Measurements from ENCODE around the gene MPZL3.
A peak's percentile ranks its signal among the peaks of the same experiment; 100 is the strongest.

MPZL3 gene

DNA sequence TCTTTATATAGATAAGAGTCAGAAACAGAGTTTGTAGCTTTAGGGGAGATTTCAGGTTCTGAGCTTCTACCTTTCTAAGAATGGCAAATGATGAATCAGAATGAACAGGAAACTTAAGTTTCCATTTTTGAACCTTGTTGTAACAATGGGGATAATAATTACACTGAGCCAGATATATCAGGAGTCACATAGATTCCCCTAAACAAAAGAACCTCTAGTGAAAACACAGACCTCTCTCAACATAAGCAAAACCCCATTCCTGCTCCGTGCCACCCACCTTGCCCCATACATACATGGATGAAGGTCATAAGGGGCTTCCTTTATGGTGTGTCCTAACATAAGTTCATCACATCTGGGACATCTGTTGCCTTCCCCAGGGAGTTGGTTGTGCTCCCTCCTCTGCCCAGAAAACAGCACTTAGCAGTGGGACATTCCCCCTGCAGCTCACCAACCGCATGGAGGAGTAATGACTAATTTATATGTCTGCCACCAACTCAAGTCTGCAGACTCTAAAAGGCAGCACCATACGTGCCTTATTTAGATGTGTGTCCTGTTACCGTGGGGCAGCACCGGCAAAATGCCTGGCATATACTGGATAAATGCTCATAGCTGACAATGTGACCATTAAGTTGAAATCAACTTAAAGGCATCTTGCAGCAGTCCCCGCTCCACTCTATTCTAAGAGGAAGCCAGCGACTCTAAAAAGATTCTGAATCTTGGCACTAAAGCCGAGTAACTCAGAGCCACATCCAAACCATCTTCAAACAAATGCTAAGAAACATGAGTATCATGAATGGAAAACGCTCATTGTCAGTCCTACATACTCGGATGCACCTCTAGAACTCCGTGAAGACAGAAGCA is 35.3 kb downstream of the MPZL3 start:
- H3K4me1 ChIP-seq (ENCODE audit: control insufficient read depth, low read depth, low read length) = peaks cover 16% of the 10 kb centered on the region
- no peaks in the 10 kb centered on the region for H3K27me3 ChIP-seq (ENCODE audit: control insufficient read depth, insufficient read depth, low read length)
- H3K4me3 ChIP-seq (ENCODE audit: low read length) = no peak overlapping the region
- H3K27ac ChIP-seq (ENCODE audit: low read length) = no peak overlapping the region
- no peak overlapping the region for H3K9ac ChIP-seq (ENCODE audit: low read length)
- no peaks in the 10 kb centered on the region for H3K9me3 ChIP-seq (ENCODE audit: control insufficient read depth, low read depth, low read length)
- no peaks in the 10 kb centered on the region for H3K36me3 ChIP-seq (ENCODE audit: control insufficient read depth, low read depth, low read length)

DNA sequence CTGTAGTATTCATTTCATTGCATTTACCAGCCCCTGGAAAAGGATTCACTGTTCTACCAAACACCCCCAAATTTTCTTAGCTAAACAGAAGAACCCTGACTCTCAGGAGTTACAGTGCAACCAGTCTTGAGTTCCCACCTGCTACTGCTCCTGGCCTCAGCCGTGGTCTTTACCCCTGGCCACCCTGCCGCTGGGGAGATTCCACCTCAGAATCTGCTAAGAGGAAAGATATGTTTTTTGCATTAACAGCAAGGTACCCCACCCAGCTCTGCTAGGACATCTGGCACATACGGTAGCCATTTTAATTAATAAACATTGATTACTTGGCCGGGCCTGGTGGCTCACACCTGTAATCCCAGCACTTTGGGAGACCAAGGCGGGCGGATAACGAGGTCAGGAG is 36.4 kb downstream of the MPZL3 start:
- Histone ChIP-seq H3K4me1 (ENCODE audit: control insufficient read depth, low read depth, low read length) (peaks cover 27% of the 10 kb centered on the region), H3K27me3 (ENCODE audit: control insufficient read depth, insufficient read depth, low read length) (no peaks in the 10 kb centered on the region), H3K9ac (ENCODE audit: low read length) (no peak overlapping the region), H3K36me3 (ENCODE audit: control insufficient read depth, low read depth, low read length) (no peaks in the 10 kb centered on the region), H3K4me3 (ENCODE audit: low read length) (no peak overlapping the region), H3K27ac (ENCODE audit: low read length) (no peak overlapping the region), H3K9me3 (ENCODE audit: control insufficient read depth, low read depth, low read length) (no peaks in the 10 kb centered on the region)

DNA sequence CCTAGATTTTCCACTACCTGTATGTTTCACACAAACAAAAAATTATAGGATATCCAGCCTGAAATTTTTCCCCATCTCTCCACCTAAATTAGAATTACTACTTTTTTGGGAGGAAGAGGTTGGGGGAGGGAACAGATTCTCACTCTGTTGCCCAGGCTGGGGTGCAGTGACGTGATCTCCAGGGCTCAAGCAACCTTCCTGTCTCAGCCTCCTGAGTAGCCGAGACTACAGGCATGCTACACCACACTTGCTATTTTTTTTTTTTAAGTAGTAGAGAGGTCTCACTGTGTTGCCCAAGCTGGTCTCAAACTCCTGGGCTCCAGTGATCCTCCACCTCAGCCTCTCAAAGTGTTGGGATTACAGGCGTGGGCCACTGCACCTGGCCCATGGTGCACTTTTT is 36.9 kb downstream of the MPZL3 start:
- Histone ChIP-seq H3K27me3 (ENCODE audit: control insufficient read depth, insufficient read depth, low read length) (no peaks in the 10 kb centered on the region), H3K4me3 (ENCODE audit: low read length) (no peak overlapping the region), H3K36me3 (ENCODE audit: control insufficient read depth, low read depth, low read length) (no peaks in the 10 kb centered on the region), H3K27ac (ENCODE audit: low read length) (no peak overlapping the region), H3K4me1 (ENCODE audit: control insufficient read depth, low read depth, low read length) (peaks cover 32% of the 10 kb centered on the region), H3K9ac (ENCODE audit: low read length) (no peak overlapping the region), H3K9me3 (ENCODE audit: control insufficient read depth, low read depth, low read length) (no peaks in the 10 kb centered on the region)

DNA sequence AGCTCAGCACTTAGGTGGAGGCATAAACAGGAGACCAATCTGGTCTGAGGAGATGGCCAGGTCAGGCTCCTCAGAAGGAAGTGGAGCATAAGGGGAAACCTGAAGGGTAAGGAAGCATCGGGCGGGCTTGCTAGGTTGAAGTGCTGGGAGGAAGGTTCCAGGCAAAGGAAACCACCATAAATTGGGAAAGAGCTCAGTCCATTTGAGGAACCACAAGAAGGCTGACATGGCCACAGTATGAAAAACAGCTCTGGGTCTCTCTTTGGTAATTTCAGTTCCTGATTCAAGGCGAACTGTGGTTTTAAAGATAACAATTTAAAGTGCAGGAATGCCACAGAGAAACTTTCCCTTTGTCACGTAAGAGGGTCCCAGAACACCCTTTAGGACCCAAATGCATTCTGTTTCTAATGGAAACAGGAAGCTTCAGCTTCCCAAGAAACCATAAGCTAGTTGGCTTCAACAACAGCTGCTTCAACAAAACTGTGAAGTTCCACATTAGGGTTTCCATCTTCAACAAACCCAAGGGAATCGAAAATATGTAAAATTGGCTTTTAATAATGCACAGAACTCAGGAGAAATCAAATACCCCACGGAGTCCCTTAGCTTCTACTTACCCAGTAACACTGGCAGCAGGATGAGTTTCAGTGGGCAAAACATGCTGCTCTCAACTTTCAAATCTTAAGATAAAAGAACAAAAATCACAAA is 37.8 kb downstream of the MPZL3 start:
- Histone ChIP-seq H3K9ac (ENCODE audit: low read length) (no peak overlapping the region), H3K27ac (ENCODE audit: low read length) (no peak overlapping the region), H3K4me3 (ENCODE audit: low read length) (no peak overlapping the region), H3K36me3 (ENCODE audit: control insufficient read depth, low read depth, low read length) (no peaks in the 10 kb centered on the region), H3K27me3 (ENCODE audit: control insufficient read depth, insufficient read depth, low read length) (no peaks in the 10 kb centered on the region), H3K4me1 (ENCODE audit: control insufficient read depth, low read depth, low read length) (peaks cover 32% of the 10 kb centered on the region), H3K9me3 (ENCODE audit: control insufficient read depth, low read depth, low read length) (no peaks in the 10 kb centered on the region)

DNA sequence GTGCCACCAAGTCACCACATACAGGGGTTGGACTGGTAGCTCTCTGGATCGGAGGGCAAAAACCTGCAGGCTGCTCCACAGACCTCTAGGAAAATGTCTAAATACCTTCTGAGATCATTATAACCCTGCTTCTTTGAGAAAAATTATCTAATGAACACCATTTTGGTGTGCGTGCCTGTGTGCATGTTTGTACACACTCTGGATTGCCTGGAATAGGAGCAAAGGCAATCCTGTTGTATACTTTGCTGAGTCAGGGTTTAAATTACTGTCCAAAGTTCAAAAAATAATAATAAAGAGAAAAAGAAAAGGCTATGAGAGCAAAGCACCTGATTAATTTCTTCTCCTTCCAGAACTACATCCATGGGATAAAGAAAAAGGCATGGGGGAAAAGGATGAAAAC is 38.4 kb downstream of the MPZL3 start:
- no peak overlapping the region for H3K27ac ChIP-seq (ENCODE audit: low read length)
- H3K4me1 ChIP-seq (ENCODE audit: control insufficient read depth, low read depth, low read length) = peaks cover 32% of the 10 kb centered on the region
- H3K9ac ChIP-seq (ENCODE audit: low read length) = no peak overlapping the region
- H3K4me3 ChIP-seq (ENCODE audit: low read length) = no peak overlapping the region
- H3K36me3 ChIP-seq (ENCODE audit: control insufficient read depth, low read depth, low read length) = no peaks in the 10 kb centered on the region
- H3K9me3 ChIP-seq (ENCODE audit: control insufficient read depth, low read depth, low read length) = no peaks in the 10 kb centered on the region
- H3K27me3 ChIP-seq (ENCODE audit: control insufficient read depth, insufficient read depth, low read length) = no peaks in the 10 kb centered on the region

DNA sequence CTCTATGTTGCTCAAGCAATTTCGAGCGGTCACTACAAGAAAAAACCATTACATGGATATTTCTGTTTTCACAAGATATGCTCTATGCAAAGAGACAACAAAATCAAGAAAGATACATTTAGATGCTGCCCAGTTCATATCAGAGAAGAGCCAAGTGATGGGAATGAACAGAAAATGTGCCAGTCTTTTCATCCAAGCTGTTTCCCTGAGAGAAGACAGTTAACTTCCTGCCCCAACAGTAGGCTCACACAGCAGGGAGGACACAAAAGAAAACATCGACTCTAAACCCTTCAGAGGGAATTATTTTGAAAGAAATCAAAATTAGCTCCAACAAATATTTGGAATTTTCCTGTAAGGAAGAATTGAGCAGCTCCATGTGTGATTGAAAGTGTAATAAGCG is 39.0 kb downstream of the MPZL3 start:
- Histone ChIP-seq H3K36me3 (ENCODE audit: control insufficient read depth, low read depth, low read length) (no peaks in the 10 kb centered on the region), H3K9me3 (ENCODE audit: control insufficient read depth, low read depth, low read length) (no peaks in the 10 kb centered on the region), H3K27ac (ENCODE audit: low read length) (no peak overlapping the region), H3K4me3 (ENCODE audit: low read length) (no peak overlapping the region), H3K27me3 (ENCODE audit: control insufficient read depth, insufficient read depth, low read length) (no peaks in the 10 kb centered on the region), H3K9ac (ENCODE audit: low read length) (no peak overlapping the region), H3K4me1 (ENCODE audit: control insufficient read depth, low read depth, low read length) (peaks cover 32% of the 10 kb centered on the region)

DNA sequence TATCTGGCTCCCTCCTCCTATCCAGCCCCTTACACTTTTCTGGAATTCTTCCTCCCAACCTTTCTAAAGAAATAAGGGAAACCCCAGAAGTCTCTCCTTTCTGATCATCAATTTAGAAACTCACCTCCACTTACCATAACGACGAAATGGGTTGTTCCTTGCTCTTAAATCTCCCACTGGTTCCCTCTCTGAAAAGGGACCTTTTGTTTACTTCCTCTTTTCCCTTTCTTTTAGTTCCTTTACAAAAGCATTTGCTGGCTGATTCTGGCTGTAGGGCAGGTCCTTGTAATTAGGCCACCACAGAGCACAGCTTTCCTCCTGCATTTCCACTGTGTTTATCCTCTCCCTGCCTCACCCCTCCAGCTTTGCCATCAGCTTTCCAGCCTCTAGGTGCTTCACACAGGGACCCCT is 39.4 kb downstream of the MPZL3 start:
- H3K9me3 ChIP-seq (ENCODE audit: control insufficient read depth, low read depth, low read length) = no peaks in the 10 kb centered on the region
- no peak overlapping the region for H3K27ac ChIP-seq (ENCODE audit: low read length)
- peaks cover 32% of the 10 kb centered on the region for H3K4me1 ChIP-seq (ENCODE audit: control insufficient read depth, low read depth, low read length)
- H3K36me3 ChIP-seq (ENCODE audit: control insufficient read depth, low read depth, low read length) = no peaks in the 10 kb centered on the region
- no peaks in the 10 kb centered on the region for H3K27me3 ChIP-seq (ENCODE audit: control insufficient read depth, insufficient read depth, low read length)
- H3K4me3 ChIP-seq (ENCODE audit: low read length) = no peak overlapping the region
- H3K9ac ChIP-seq (ENCODE audit: low read length) = no peak overlapping the region

DNA sequence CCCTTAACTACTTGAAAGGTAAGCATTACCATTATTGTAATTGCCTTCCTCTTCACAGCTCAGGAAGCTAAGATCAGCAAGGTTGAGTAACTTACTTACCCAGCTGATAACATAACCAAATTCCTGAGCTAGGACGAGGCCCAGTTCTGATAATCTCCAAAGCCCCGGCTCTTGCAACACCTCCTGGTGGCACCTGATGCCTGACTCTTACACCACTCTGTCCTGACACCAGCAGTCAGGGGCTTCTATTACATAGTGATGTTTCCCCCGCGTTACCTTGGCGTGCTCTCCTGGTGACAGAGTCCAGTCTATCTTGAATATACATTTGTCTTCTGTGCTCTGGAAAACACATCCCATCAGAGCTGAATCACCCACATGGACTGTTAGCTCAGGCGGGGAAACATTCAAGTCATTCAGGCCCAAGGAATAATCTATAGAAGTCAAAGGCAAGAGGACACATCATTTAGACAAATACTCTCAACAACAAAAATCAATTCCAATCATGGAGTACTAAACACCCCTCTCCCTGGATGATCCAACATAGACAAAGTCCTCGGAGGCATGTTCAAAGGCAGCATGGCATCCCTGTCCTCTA is 39.9 kb downstream of the MPZL3 start:
- Histone ChIP-seq H3K4me1 (ENCODE audit: control insufficient read depth, low read depth, low read length) (peaks cover 32% of the 10 kb centered on the region), H3K4me3 (ENCODE audit: low read length) (no peak overlapping the region), H3K9ac (ENCODE audit: low read length) (no peak overlapping the region), H3K27ac (ENCODE audit: low read length) (no peak overlapping the region), H3K9me3 (ENCODE audit: control insufficient read depth, low read depth, low read length) (no peaks in the 10 kb centered on the region), H3K36me3 (ENCODE audit: control insufficient read depth, low read depth, low read length) (no peaks in the 10 kb centered on the region), H3K27me3 (ENCODE audit: control insufficient read depth, insufficient read depth, low read length) (no peaks in the 10 kb centered on the region)

DNA sequence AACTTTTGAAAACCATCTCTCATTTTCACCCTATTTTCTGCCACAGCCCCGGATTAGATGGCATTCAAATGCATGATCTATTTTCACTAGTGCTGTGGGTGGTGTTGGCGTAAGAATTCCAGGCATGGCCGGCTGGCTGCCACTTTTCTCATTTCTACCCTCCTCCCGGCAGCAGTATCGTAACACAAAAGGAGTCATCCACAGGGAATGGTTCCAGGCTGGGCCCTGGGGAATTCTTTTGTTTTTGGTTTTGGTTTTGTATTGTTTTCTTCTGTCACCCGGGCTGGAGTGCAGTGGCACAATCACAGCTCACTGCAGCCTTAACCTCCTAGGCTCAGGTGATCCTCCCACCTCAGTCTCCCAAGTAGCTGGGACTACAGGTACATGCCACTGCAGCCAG is 41.2 kb downstream of the MPZL3 start:
- Histone ChIP-seq H3K4me3 (ENCODE audit: low read length) (peak overlapping the region; percentile 0), H3K27ac (ENCODE audit: low read length) (no peak overlapping the region), H3K4me1 (ENCODE audit: control insufficient read depth, low read depth, low read length) (peaks cover 35% of the 10 kb centered on the region), H3K27me3 (ENCODE audit: control insufficient read depth, insufficient read depth, low read length) (no peaks in the 10 kb centered on the region), H3K36me3 (ENCODE audit: control insufficient read depth, low read depth, low read length) (no peaks in the 10 kb centered on the region), H3K9me3 (ENCODE audit: control insufficient read depth, low read depth, low read length) (no peaks in the 10 kb centered on the region), H3K9ac (ENCODE audit: low read length) (no peak overlapping the region)

DNA sequence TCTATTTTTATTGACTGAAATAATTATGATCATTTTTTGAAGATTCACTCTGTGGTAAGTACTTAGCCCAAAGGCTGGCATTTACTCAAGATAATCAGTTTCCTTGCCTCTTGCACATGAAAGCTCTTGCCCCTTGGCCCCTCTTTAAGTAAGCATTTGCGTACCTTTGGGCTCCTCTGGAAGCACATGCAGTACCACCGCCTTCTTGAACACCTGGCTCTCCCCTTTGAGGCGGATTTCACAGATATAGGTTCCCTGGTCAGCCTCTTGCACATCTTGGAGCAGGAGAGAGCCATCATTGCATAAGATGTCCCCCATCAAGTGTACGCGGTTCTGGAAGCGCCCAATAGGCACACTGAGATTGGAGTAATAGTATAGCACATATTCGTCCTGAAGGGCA is 41.8 kb downstream of the MPZL3 start:
- Histone ChIP-seq H3K9me3 (ENCODE audit: control insufficient read depth, low read depth, low read length) (no peaks in the 10 kb centered on the region), H3K27ac (ENCODE audit: low read length) (no peak overlapping the region), H3K4me3 (ENCODE audit: low read length) (no peak overlapping the region), H3K9ac (ENCODE audit: low read length) (no peak overlapping the region), H3K36me3 (ENCODE audit: control insufficient read depth, low read depth, low read length) (no peaks in the 10 kb centered on the region), H3K27me3 (ENCODE audit: control insufficient read depth, insufficient read depth, low read length) (no peaks in the 10 kb centered on the region), H3K4me1 (ENCODE audit: control insufficient read depth, low read depth, low read length) (peaks cover 35% of the 10 kb centered on the region)

DNA sequence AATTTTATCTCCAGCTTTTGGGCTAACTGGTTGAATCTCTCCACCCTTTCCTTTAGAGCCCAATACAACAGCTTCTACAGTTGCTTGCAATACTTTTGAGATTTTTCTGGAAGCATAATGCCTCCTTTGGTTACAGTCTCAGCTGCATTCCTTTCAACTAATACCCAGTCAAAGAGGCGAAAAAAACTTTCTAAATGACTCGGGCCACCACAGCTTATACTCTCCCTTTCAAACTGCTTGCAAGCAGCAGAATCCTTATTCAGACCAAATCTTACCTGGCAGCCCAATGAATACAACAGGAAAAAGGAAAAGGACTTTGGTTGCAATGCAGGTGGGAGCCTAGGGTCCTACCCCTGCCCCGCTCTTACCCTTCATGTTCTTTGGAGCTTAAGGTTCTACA is 43.1 kb downstream of the MPZL3 start:
- H3K4me3 ChIP-seq (ENCODE audit: low read length) = no peak overlapping the region

More for the DNA sequence above, 43.1 kb downstream of the MPZL3 start:
- Histone ChIP-seq H3K4me1 (ENCODE audit: control insufficient read depth, low read depth, low read length) (peaks cover 35% of the 10 kb centered on the region), H3K27ac (ENCODE audit: low read length) (no peak overlapping the region), H3K36me3 (ENCODE audit: control insufficient read depth, low read depth, low read length) (no peaks in the 10 kb centered on the region), H3K9me3 (ENCODE audit: control insufficient read depth, low read depth, low read length) (no peaks in the 10 kb centered on the region), H3K27me3 (ENCODE audit: control insufficient read depth, insufficient read depth, low read length) (no peaks in the 10 kb centered on the region), H3K9ac (ENCODE audit: low read length) (no peak overlapping the region)
